GM04503 (cell line): ENCODE measurements around the gene NYAP1.
A peak's percentile ranks its signal among the peaks of the same experiment; 100 is the strongest.
"Not testable (repeated sequence)": the region's sequence is repeated elsewhere in the genome, so short reads cannot be mapped to it uniquely, and the experiment has no call there.

ENCODE experiments used
- DNase-seq: peaks from one replicate; pipeline ENCODE4 v3.0.0-alpha.2; 2012; ENCODE audit warnings: low read depth

Gene NYAP1

GRCh38 chr7:100483722-100484672 lies at the start of gene NYAP1:
Gene NYAP1, plus strand, starts transcription at chr7:100483927. Its CDS starts 1,385 bp downstream, at chr7:100485312.
- DNase-seq: no peak

- no peak for DNase-seq
Observed at GRCh38 chr7:100434297-100435144, 49.2 kb upstream of the NYAP1 start.

GRCh38 chr7:100435401-100436304 lies 48.1 kb upstream of the NYAP1 start:
- DNase-seq: no peak

- no peak for DNase-seq
Observed at GRCh38 chr7:100437150-100438100, 46.3 kb upstream of the NYAP1 start.

- no peak for DNase-seq
Observed at GRCh38 chr7:100438172-100438571, 45.6 kb upstream of the NYAP1 start.

- not testable (repeated sequence) for DNase-seq
Observed at GRCh38 chr7:100438731-100439130, 45.0 kb upstream of the NYAP1 start.

GRCh38 chr7:100439244-100439643 lies 44.5 kb upstream of the NYAP1 start:
- DNase-seq: not testable (repeated sequence)

- no peak for DNase-seq
Observed at GRCh38 chr7:100441641-100442535, 41.8 kb upstream of the NYAP1 start.

GRCh38 chr7:100443096-100443840 lies 40.5 kb upstream of the NYAP1 start:
- DNase-seq: no peak

- peak; percentile 46 for DNase-seq
Observed at GRCh38 chr7:100444311-100445278, 39.1 kb upstream of the NYAP1 start.

- no peak for DNase-seq
Observed at GRCh38 chr7:100446040-100446439, 37.7 kb upstream of the NYAP1 start.

- not testable (repeated sequence) for DNase-seq
Observed at GRCh38 chr7:100447363-100447762, 36.4 kb upstream of the NYAP1 start.

- no peak for DNase-seq
Observed at GRCh38 chr7:100449190-100449795, 34.4 kb upstream of the NYAP1 start.

- no peak for DNase-seq
Observed at GRCh38 chr7:100452513-100452912, 31.2 kb upstream of the NYAP1 start.

GRCh38 chr7:100453854-100454253 lies 29.9 kb upstream of the NYAP1 start:
- DNase-seq: not testable (repeated sequence)

- DNase-seq: no peak
Observed at GRCh38 chr7:100455206-100455605, 28.5 kb upstream of the NYAP1 start.

- no peak for DNase-seq
Observed at GRCh38 chr7:100456562-100456961, 27.2 kb upstream of the NYAP1 start.
